Activated CD8-positive, alpha-beta T cell treated with anti-CD3 and anti-CD28 coated beads, Interleukin-2, amount 10 ng/mL, durations not matched to agents 7 days and 5 days (primary cell): ENCODE data around the gene LMOD1. TPM values are rescaled to one million over a fixed set of nuclear protein-coding genes. Genes with fewer than 3 reads are reported as not detected.

Source experiments
- ATAC-seq: fragments of 150-1000 bp; cut with Tn5 transposase; one replicate; pipeline ENCODE4 v1.10.0; 2021; ENCODE audit warnings: moderate library complexity
- CTCF ChIA-PET: fragments of 350-600 bp; sonication (Branson Sonifier 250); formaldehyde crosslinking; loops from one replicate; lab custom pipeline; 2021; ENCODE audit warnings: antibody characterized with exemption; lab: Charles Lee
- POLR2A ChIA-PET: fragments of 350-600 bp; sonication (Branson Sonifier 250); formaldehyde crosslinking; loops from one replicate; lab custom pipeline; 2021; ENCODE audit warnings: antibody characterized with exemption; lab: Charles Lee
- DNase-seq: peaks from one replicate; pipeline ENCODE4 v3.0.0-alpha.2; 2020
- H3K27ac Mint-ChIP-seq: one replicate; pipeline ENCODE4 v1.8.0; 2021; ENCODE audit warnings: mild to moderate bottlenecking, mixed read lengths
- H3K27me3 Mint-ChIP-seq: one replicate; pipeline ENCODE4 v1.8.0; 2021; ENCODE audit warnings: low read depth, mixed read lengths
- H3K36me3 Mint-ChIP-seq: one replicate; pipeline ENCODE4 v1.8.0; 2021; ENCODE audit warnings: low read depth, mixed read lengths
- H3K4me1 Mint-ChIP-seq: one replicate; pipeline ENCODE4 v1.8.0; 2021; ENCODE audit warnings: low read depth, mixed read lengths
- H3K4me3 Mint-ChIP-seq: one replicate; pipeline ENCODE4 v1.8.0; 2021; ENCODE audit warnings: mild to moderate bottlenecking, mixed read lengths
- H3K9me3 Mint-ChIP-seq: one replicate; pipeline ENCODE4 v1.8.0; 2022; ENCODE audit warnings: mixed read lengths; ENCODE audit not compliant: insufficient read depth
- total RNA-seq, 2 experiments: library from RNA; stranded (reverse); gene quantifications; one replicate each; pipeline ENCODE4 v1.2.3, GENCODE V29; 2021

LMOD1 gene
- total RNA-seq, 2 experiments from 2014 or later, result not detected

- DNase-seq (no peak), ATAC-seq (no peak)
- Mint-ChIP-seq H3K27ac (no peak overlapping the region), H3K36me3 (no peaks in the 10 kb centered on the region), H3K27me3 (peaks cover 25% of the 10 kb centered on the region), H3K4me1 (no peaks in the 10 kb centered on the region), H3K4me3 (no peak overlapping the region), H3K9me3 (no peaks in the 10 kb centered on the region)
- ChIA-PET POLR2A (no interaction called here), CTCF (no interaction called here)
These were observed 15.5 kb downstream of the LMOD1 start for GRCh38 chr1:201930803-201931202.

GRCh38 chr1:201930137-201930536, 16.2 kb downstream of the LMOD1 start:
- H3K27ac Mint-ChIP-seq, result no peak overlapping the region
- H3K27me3 Mint-ChIP-seq, result peaks cover 29% of the 10 kb centered on the region
- no peaks in the 10 kb centered on the region for H3K36me3 Mint-ChIP-seq
- ChIA-PET POLR2A (no interaction called here), CTCF (no interaction called here)
- H3K4me3 Mint-ChIP-seq, result no peak overlapping the region
- no peaks in the 10 kb centered on the region for H3K9me3 Mint-ChIP-seq
- DNase-seq (no peak), ATAC-seq (no peak)
- no peaks in the 10 kb centered on the region for H3K4me1 Mint-ChIP-seq

GRCh38 chr1:201928266-201928665, 18.1 kb downstream of the LMOD1 start:
- Mint-ChIP-seq H3K27me3 (peaks cover 19% of the 10 kb centered on the region), H3K9me3 (no peaks in the 10 kb centered on the region), H3K4me3 (no peak overlapping the region), H3K36me3 (no peaks in the 10 kb centered on the region), H3K4me1 (no peaks in the 10 kb centered on the region), H3K27ac (no peak overlapping the region)
- no peak for ATAC-seq
- DNase-seq, result no peak
- POLR2A ChIA-PET, result no interaction called here
- CTCF ChIA-PET, result interaction anchor here (0.9 to 1.6 kb wide), 3 partner anchors 32 to 71 kb away, joined by 3 to 5 read pairs (median 3); no protein-coding TSS in a partner anchor

GRCh38 chr1:201925981-201926645, 20.2 kb downstream of the LMOD1 start:
- peaks cover 16% of the 10 kb centered on the region for H3K27me3 Mint-ChIP-seq
- no peak overlapping the region for H3K27ac Mint-ChIP-seq
- DNase-seq (no peak), ATAC-seq (no peak)
- CTCF ChIA-PET, result no interaction called here
- no peaks in the 10 kb centered on the region for H3K4me1 Mint-ChIP-seq
- no peaks in the 10 kb centered on the region for H3K36me3 Mint-ChIP-seq
- H3K9me3 Mint-ChIP-seq, result no peaks in the 10 kb centered on the region
- no peak overlapping the region for H3K4me3 Mint-ChIP-seq
- POLR2A ChIA-PET, result interaction anchor here (0.6 kb wide), 1 partner anchor 1256 kb away, joined by 3 read pairs; no protein-coding TSS in a partner anchor

GRCh38 chr1:201925301-201925567, 21.1 kb downstream of the LMOD1 start:
- ATAC-seq (no peak), DNase-seq (no peak)
- H3K9me3 Mint-ChIP-seq, result no peaks in the 10 kb centered on the region
- H3K27ac Mint-ChIP-seq, result no peak overlapping the region
- POLR2A ChIA-PET, result no interaction called here
- CTCF ChIA-PET, result interaction anchor here (1.2 to 1.4 kb wide), 2 partner anchors 29 to 48 kb away, joined by 3 to 6 read pairs; no protein-coding TSS in a partner anchor
- no peak overlapping the region for H3K4me3 Mint-ChIP-seq
- no peaks in the 10 kb centered on the region for H3K36me3 Mint-ChIP-seq
- no peaks in the 10 kb centered on the region for H3K4me1 Mint-ChIP-seq
- H3K27me3 Mint-ChIP-seq, result peaks cover 16% of the 10 kb centered on the region

- ChIA-PET POLR2A (no interaction called here), CTCF (no interaction called here)
These were observed 24.3 kb downstream of the LMOD1 start for GRCh38 chr1:201921952-201922558.

GRCh38 chr1:201918343-201918742, 28.0 kb downstream of the LMOD1 start:
- ChIA-PET CTCF (interaction anchor here (3.1 kb wide), 1 partner anchor 22 kb away, joined by 13 read pairs; no protein-coding TSS in a partner anchor), POLR2A (no interaction called here)

More at GRCh38 chr1:201921952-201922558, 24.3 kb downstream of the LMOD1 start:
- Mint-ChIP-seq H3K27me3 (peaks cover 16% of the 10 kb centered on the region), H3K4me3 (no peak overlapping the region), H3K27ac (no peak overlapping the region), H3K9me3 (no peaks in the 10 kb centered on the region), H3K4me1 (no peaks in the 10 kb centered on the region), H3K36me3 (no peaks in the 10 kb centered on the region)
- ATAC-seq (no peak), DNase-seq (no peak)

GRCh38 chr1:201917362-201918033, 28.9 kb downstream of the LMOD1 start:
- DNase-seq (no peak), ATAC-seq (no peak)
- Mint-ChIP-seq H3K27ac (no peak overlapping the region), H3K4me1 (peaks cover 2% of the 10 kb centered on the region), H3K27me3 (peaks cover 20% of the 10 kb centered on the region), H3K9me3 (no peaks in the 10 kb centered on the region), H3K4me3 (no peak overlapping the region), H3K36me3 (no peaks in the 10 kb centered on the region)
- POLR2A ChIA-PET, result no interaction called here
- CTCF ChIA-PET, result interaction anchor here (3.1 kb wide), 1 partner anchor 21 kb away, joined by 13 read pairs; no protein-coding TSS in a partner anchor

More at GRCh38 chr1:201918343-201918742, 28.0 kb downstream of the LMOD1 start:
- Mint-ChIP-seq H3K4me1 (peaks cover 2% of the 10 kb centered on the region), H3K9me3 (no peaks in the 10 kb centered on the region), H3K27me3 (peaks cover 20% of the 10 kb centered on the region), H3K4me3 (no peak overlapping the region), H3K36me3 (no peaks in the 10 kb centered on the region), H3K27ac (no peak overlapping the region)
- no peak for DNase-seq
- no peak for ATAC-seq

- ChIA-PET CTCF (interaction anchor here (3.1 kb wide), 1 partner anchor 21 kb away, joined by 13 read pairs; no protein-coding TSS in a partner anchor), POLR2A (no interaction called here)
- Mint-ChIP-seq H3K36me3 (no peaks in the 10 kb centered on the region), H3K4me1 (peaks cover 2% of the 10 kb centered on the region), H3K27ac (no peak overlapping the region), H3K9me3 (no peaks in the 10 kb centered on the region), H3K4me3 (no peak overlapping the region), H3K27me3 (peaks cover 20% of the 10 kb centered on the region)
- no peak for DNase-seq
- ATAC-seq, result no peak
These were observed 29.6 kb downstream of the LMOD1 start for GRCh38 chr1:201916649-201917249.

GRCh38 chr1:201914456-201915235, 31.7 kb downstream of the LMOD1 start:
- H3K36me3 Mint-ChIP-seq, result no peaks in the 10 kb centered on the region
- H3K4me3 Mint-ChIP-seq, result no peak overlapping the region
- POLR2A ChIA-PET, result interaction anchor here (0.7 kb wide), 1 partner anchor 27 kb away, joined by 3 read pairs; no protein-coding TSS in a partner anchor
- ATAC-seq (no peak), DNase-seq (no peak)
- peaks cover 31% of the 10 kb centered on the region for H3K27me3 Mint-ChIP-seq
- CTCF ChIA-PET, result interaction anchor here (1.1 to 1.3 kb wide), 2 partner anchors 18 to 25 kb away, joined by 3 to 6 read pairs; no protein-coding TSS in a partner anchor
- no peak overlapping the region for H3K27ac Mint-ChIP-seq
- peaks cover 2% of the 10 kb centered on the region for H3K4me1 Mint-ChIP-seq
- no peaks in the 10 kb centered on the region for H3K9me3 Mint-ChIP-seq

GRCh38 chr1:201912832-201913231, 33.5 kb downstream of the LMOD1 start:
- Mint-ChIP-seq H3K4me3 (no peak overlapping the region), H3K4me1 (peaks cover 2% of the 10 kb centered on the region), H3K36me3 (no peaks in the 10 kb centered on the region), H3K27ac (no peak overlapping the region), H3K9me3 (no peaks in the 10 kb centered on the region), H3K27me3 (peaks cover 29% of the 10 kb centered on the region)
- POLR2A ChIA-PET, result no interaction called here
- no peak for DNase-seq
- no peak for ATAC-seq
- CTCF ChIA-PET, result interaction anchor here (2.9 kb wide), 1 partner anchor 17 kb away, joined by 13 read pairs; no protein-coding TSS in a partner anchor
